Measurements from ENCODE around the gene TGFBR3. TPM values are rescaled to one million over a fixed set of nuclear protein-coding genes. Genes with fewer than 3 reads are reported as not detected.

TGFBR3 gene
- total RNA-seq, 4 donors from 2014 or later: 37.3 to 61.7 (median 48.4) TPM

- TF ChIP-seq CTCF (IDR thresholded peaks at IDR 0.05 in 4 of 5, conservative IDR thresholded peaks at IDR 0.05 in 1 of 5) (no peak), POLR2A (IDR thresholded peaks at IDR 0.05) (no peak)
- DNase-seq: no peak
- peak; percentile 32 to 42 for ATAC-seq
- peak overlapping the region; percentile 9 to 40 (median 27) for H3K27ac ChIP-seq
- peaks cover 35 to 38% of the 10 kb centered on the region in 2 donors for H3K4me1 ChIP-seq
- in situ Hi-C loops (cut with MboI; ENCODE audit: low sequenced_read_pairs in 4 of 4) (no loop called here), intact Hi-C loops (cut with DNase I; ENCODE audit: low total_unique reads) (no loop called here)
- H3K4me3 ChIP-seq: no peak overlapping the region
- H3K27me3 ChIP-seq: no peaks in the 10 kb centered on the region
- H3K36me3 ChIP-seq: no peaks in the 10 kb centered on the region
- H3K9me3 ChIP-seq: no peaks in the 10 kb centered on the region
Measured at GRCh38 chr1:91779548-91780021, 106.4 kb downstream of the TGFBR3 start.

- intact Hi-C loops (cut with DNase I; ENCODE audit: low total_unique reads) (no loop called here), in situ Hi-C loops (cut with MboI; ENCODE audit: low sequenced_read_pairs in 4 of 4) (no loop called here)
- no peak for TF ChIP-seq POLR2A (IDR thresholded peaks at IDR 0.05)
- TF ChIP-seq CTCF (IDR thresholded peaks at IDR 0.05 in 4 of 5, conservative IDR thresholded peaks at IDR 0.05 in 1 of 5): no peak
- no peak for ATAC-seq
- Histone ChIP-seq H3K27ac (peak overlapping the region; percentile 9 to 40 (median 26)), H3K9me3 (no peaks in the 10 kb centered on the region), H3K36me3 (no peaks in the 10 kb centered on the region), H3K4me1 (peaks cover 29 to 33% of the 10 kb centered on the region in 2 donors), H3K27me3 (no peaks in the 10 kb centered on the region), H3K4me3 (no peak overlapping the region)
- DNase-seq: no peak
Measured at GRCh38 chr1:91778964-91779363, 107.0 kb downstream of the TGFBR3 start.

GRCh38 chr1:91777630-91778300 is 108.2 kb downstream of the TGFBR3 start:
- Histone ChIP-seq H3K4me3 (no peak overlapping the region), H3K36me3 (no peaks in the 10 kb centered on the region), H3K4me1 (peaks cover 24 to 26% of the 10 kb centered on the region in 2 donors), H3K27me3 (no peaks in the 10 kb centered on the region), H3K9me3 (no peaks in the 10 kb centered on the region), H3K27ac (peak overlapping the region; percentile 0 to 46 (median 18))
- intact Hi-C loops (cut with DNase I; ENCODE audit: low total_unique reads) (no loop called here), in situ Hi-C loops (cut with MboI; ENCODE audit: low sequenced_read_pairs in 4 of 4) (no loop called here)
- no peak for ATAC-seq
- no peak for DNase-seq
- TF ChIP-seq POLR2A (IDR thresholded peaks at IDR 0.05): no peak
- no peak for TF ChIP-seq CTCF (IDR thresholded peaks at IDR 0.05 in 4 of 5, conservative IDR thresholded peaks at IDR 0.05 in 1 of 5)

- Histone ChIP-seq H3K4me1 (peaks cover 24 to 26% of the 10 kb centered on the region in 2 donors), H3K36me3 (no peaks in the 10 kb centered on the region), H3K27ac (peak overlapping the region; percentile 24 to 54 (median 45)), H3K27me3 (no peaks in the 10 kb centered on the region), H3K4me3 (no peak overlapping the region), H3K9me3 (no peaks in the 10 kb centered on the region)
- ATAC-seq: peak; percentile 62 to 66
- DNase-seq: no peak
- no peak for TF ChIP-seq CTCF (IDR thresholded peaks at IDR 0.05 in 4 of 5, conservative IDR thresholded peaks at IDR 0.05 in 1 of 5)
- TF ChIP-seq POLR2A (IDR thresholded peaks at IDR 0.05): no peak
- in situ Hi-C loops (cut with MboI; ENCODE audit: low sequenced_read_pairs in 4 of 4): no loop called here
- intact Hi-C loops (cut with DNase I; ENCODE audit: low total_unique reads): no loop called here
Measured at GRCh38 chr1:91777196-91777595, 108.8 kb downstream of the TGFBR3 start.

Data from gastrocnemius medialis (tissue), 4 donors.